GM12892 (cell line): Measurements from ENCODE around the gene WNT5A.

Experiments
- POLR2A ChIP-seq: IDR thresholded peaks from 2 replicates; pipeline ENCODE4 v1.6.1; 2011; ENCODE audit warnings: low read depth, low read length, control low read depth
- POLR2AphosphoS5 ChIP-seq: IDR thresholded peaks from 2 replicates; pipeline ENCODE4 v1.6.1; 2011; ENCODE audit warnings: low read depth, low read length, control low read depth

DNA sequence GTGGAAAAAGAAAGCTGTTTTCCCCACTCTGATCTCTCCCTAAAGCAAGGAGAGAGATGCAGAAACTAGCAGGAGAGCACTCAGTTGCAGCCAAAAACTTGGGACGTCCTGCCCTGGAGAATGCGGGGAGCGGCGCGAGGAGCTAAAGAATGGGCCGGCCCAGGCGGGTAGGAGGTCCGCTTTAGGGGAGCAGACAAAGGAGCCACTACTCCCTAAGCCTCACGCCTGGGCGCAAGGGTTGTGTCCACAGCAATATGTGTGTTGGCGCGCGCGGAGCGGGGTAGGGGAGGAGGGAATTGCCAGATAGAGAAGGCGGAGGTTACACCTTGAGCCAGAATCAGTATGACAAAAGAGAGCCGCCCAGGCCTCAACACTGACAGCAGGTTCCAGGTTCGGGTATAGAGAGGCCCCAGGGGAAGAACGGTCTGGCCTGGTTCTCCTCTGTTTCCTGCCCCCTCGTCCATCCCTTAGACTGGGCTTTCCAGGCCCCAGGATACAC, 2.9 kb downstream of the WNT5A start:
- TF ChIP-seq POLR2A, result no peak
- no peak for TF ChIP-seq POLR2AphosphoS5
